ENCODE data around the gene MALT1. TPM values are rescaled to one million over a fixed set of nuclear protein-coding genes. Genes with fewer than 3 reads are reported as not detected.

The MALT1 gene
- total RNA-seq, 1 experiment from 2014 or later: 22.6 TPM

DNA sequence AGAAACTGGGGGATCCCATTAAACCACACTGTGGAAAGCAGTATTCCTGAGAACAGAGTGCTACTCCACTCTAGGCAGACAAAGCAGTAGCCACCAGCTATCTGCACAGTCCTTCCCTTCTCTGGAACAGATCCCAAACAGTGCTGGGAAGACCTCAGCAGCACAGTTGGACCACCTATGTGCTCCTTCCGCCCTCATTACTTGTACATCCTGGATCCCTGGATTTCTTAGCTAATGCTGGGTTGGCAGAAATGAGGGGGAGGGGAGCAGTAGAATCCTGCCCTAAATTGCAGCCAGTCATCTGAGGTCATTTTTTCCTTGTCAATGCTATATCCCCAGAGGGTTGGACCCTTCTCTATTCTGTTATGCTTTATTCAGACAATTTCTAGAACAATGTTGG is 13.8 kb upstream of the MALT1 start:
- H3K27ac Mint-ChIP-seq (ENCODE audit: unreplicated experiment): no peak overlapping the region
- CTCF ChIA-PET: no interaction called here

DNA sequence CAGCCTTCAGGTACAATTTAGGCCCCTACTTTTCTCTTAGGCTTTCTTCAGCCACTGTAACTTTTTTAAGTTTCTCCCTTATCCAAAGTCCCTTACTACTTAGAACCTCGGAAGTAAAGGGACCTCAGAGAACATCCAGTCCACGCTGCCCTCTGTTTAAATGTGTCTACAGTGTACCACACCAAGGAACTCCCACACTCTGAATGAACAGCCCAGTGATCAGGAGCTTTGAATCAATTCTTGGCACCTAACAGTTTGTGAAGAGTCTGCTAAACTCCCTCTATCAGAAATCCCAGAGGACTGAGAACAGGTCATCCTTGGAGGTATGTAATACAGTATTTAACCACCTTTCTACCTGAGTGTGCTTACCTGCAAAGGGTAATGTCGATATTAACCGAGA is 11.6 kb upstream of the MALT1 start:
- TF ChIP-seq, protein P1, sequence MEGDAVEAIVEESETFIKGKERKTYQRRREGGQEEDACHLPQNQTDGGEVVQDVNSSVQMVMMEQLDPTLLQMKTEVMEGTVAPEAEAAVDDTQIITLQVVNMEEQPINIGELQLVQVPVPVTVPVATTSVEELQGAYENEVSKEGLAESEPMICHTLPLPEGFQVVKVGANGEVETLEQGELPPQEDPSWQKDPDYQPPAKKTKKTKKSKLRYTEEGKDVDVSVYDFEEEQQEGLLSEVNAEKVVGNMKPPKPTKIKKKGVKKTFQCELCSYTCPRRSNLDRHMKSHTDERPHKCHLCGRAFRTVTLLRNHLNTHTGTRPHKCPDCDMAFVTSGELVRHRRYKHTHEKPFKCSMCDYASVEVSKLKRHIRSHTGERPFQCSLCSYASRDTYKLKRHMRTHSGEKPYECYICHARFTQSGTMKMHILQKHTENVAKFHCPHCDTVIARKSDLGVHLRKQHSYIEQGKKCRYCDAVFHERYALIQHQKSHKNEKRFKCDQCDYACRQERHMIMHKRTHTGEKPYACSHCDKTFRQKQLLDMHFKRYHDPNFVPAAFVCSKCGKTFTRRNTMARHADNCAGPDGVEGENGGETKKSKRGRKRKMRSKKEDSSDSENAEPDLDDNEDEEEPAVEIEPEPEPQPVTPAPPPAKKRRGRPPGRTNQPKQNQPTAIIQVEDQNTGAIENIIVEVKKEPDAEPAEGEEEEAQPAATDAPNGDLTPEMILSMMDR (IDR thresholded peaks at IDR 0.05; ENCODE audit: insufficient read depth in 1 of 2, low read depth in 1 of 2, low read length in 1 of 2, severe bottlenecking in 1 of 2, unreplicated experiment in 1 of 2): no peak
- no peaks in the 10 kb centered on the region for H3K36me3 ChIP-seq (ENCODE audit: control insufficient read depth, insufficient read depth, low read length)
- peaks cover 9% of the 10 kb centered on the region for H3K4me1 Mint-ChIP-seq (ENCODE audit: low read depth, unreplicated experiment)
- H3K27me3 ChIP-seq (replicated peaks; ENCODE audit: control insufficient read depth, insufficient read depth, low read length): no peaks in the 10 kb centered on the region
- H3K27me3 Mint-ChIP-seq (ENCODE audit: insufficient read depth, unreplicated experiment): no peaks in the 10 kb centered on the region
- BruUV-seq (replicated peaks): no TSS peak
- H3K27ac Mint-ChIP-seq (ENCODE audit: unreplicated experiment): no peak overlapping the region
- no peaks in the 10 kb centered on the region for H3K4me1 ChIP-seq
- no peak for DNase-seq
- H3K9me3 ChIP-seq: no peaks in the 10 kb centered on the region
- H3K4me3 ChIP-seq (ENCODE audit: low read depth, low read length): no peak overlapping the region
- H3K4me3 Mint-ChIP-seq (ENCODE audit: unreplicated experiment): no peak overlapping the region
- POLR2A ChIA-PET: no interaction called here
- CTCF ChIA-PET: no interaction called here
- intact Hi-C loops (cut with micrococcal nuclease; ENCODE audit: unreplicated experiment): loop anchor here (2.0 kb wide), 1 partner anchor 29 kb away; no protein-coding TSS in a partner anchor
- H3K9me3 Mint-ChIP-seq (ENCODE audit: unreplicated experiment): peaks cover 8% of the 10 kb centered on the region
- H3K36me3 Mint-ChIP-seq (ENCODE audit: insufficient read depth, unreplicated experiment): no peaks in the 10 kb centered on the region

More for the DNA sequence above, 13.8 kb upstream of the MALT1 start:
- Mint-ChIP-seq H3K36me3 (ENCODE audit: insufficient read depth, unreplicated experiment) (no peaks in the 10 kb centered on the region), H3K4me3 (ENCODE audit: unreplicated experiment) (no peak overlapping the region), H3K4me1 (ENCODE audit: low read depth, unreplicated experiment) (peaks cover 9% of the 10 kb centered on the region), H3K27me3 (ENCODE audit: insufficient read depth, unreplicated experiment) (no peaks in the 10 kb centered on the region), H3K9me3 (ENCODE audit: unreplicated experiment) (peaks cover 12% of the 10 kb centered on the region)
- DNase-seq: no peak
- Histone ChIP-seq H3K36me3 (ENCODE audit: control insufficient read depth, insufficient read depth, low read length) (no peaks in the 10 kb centered on the region), H3K9me3 (no peaks in the 10 kb centered on the region), H3K27me3 (replicated peaks; ENCODE audit: control insufficient read depth, insufficient read depth, low read length) (no peaks in the 10 kb centered on the region), H3K4me3 (ENCODE audit: low read depth, low read length) (no peak overlapping the region), H3K4me1 (no peaks in the 10 kb centered on the region)
- POLR2A ChIA-PET: interaction anchor here (0.5 kb wide), 2 partner anchors 54 to 662 kb away, joined by 3 read pairs; no protein-coding TSS in a partner anchor
- intact Hi-C loops (cut with micrococcal nuclease; ENCODE audit: unreplicated experiment): no loop called here
- no TSS peak for BruUV-seq (replicated peaks)
- TF ChIP-seq, protein P1 (IDR thresholded peaks at IDR 0.05; ENCODE audit: insufficient read depth in 1 of 2, low read depth in 1 of 2, low read length in 1 of 2, severe bottlenecking in 1 of 2, unreplicated experiment in 1 of 2): no peak

DNA sequence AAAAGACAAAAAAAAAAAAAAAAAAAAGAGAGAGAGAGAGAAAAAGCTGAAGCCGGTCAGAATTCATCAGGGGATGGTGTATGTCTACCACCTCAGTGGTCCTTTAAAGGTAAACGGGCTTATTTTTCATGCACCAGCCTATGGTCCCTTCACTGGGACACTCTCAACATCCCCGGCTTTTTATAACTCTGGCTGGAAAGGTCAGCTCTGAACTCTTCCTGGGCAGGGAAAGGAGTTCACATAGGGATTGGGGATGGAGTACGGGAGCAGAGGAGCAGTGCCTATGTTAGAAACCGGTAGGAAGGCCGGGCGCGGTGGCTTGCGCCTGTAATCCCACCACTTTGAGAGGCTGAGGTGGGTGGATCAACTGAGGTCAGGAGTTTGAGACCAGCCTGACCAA is 10.3 kb upstream of the MALT1 start:
- no peak overlapping the region for H3K27ac Mint-ChIP-seq (ENCODE audit: unreplicated experiment)
- H3K4me3 Mint-ChIP-seq (ENCODE audit: unreplicated experiment): no peak overlapping the region
- BruUV-seq (replicated peaks): no TSS peak
- no peaks in the 10 kb centered on the region for H3K36me3 ChIP-seq (ENCODE audit: control insufficient read depth, insufficient read depth, low read length)
- intact Hi-C loops (cut with micrococcal nuclease; ENCODE audit: unreplicated experiment): loop anchor here (1.0 to 2.0 kb wide), 2 partner anchors 30 to 132 kb away; no protein-coding TSS in a partner anchor
- ChIA-PET CTCF (interaction anchor here (0.6 to 1.3 kb wide), 3 partner anchors 11 to 134 kb away, joined by 3 to 4 read pairs (median 3); partner anchors contain the start of gene MALT1), POLR2A (no interaction called here)
- TF ChIP-seq, protein P1 (IDR thresholded peaks at IDR 0.05; ENCODE audit: insufficient read depth in 1 of 2, low read depth in 1 of 2, low read length in 1 of 2, severe bottlenecking in 1 of 2, unreplicated experiment in 1 of 2): no peak
- no peaks in the 10 kb centered on the region for H3K9me3 Mint-ChIP-seq (ENCODE audit: unreplicated experiment)
- no peaks in the 10 kb centered on the region for H3K27me3 ChIP-seq (replicated peaks; ENCODE audit: control insufficient read depth, insufficient read depth, low read length)
- H3K4me1 Mint-ChIP-seq (ENCODE audit: low read depth, unreplicated experiment): peaks cover 9% of the 10 kb centered on the region
- no peaks in the 10 kb centered on the region for H3K9me3 ChIP-seq
- no peaks in the 10 kb centered on the region for H3K4me1 ChIP-seq
- DNase-seq: no peak
- no peaks in the 10 kb centered on the region for H3K27me3 Mint-ChIP-seq (ENCODE audit: insufficient read depth, unreplicated experiment)
- no peak overlapping the region for H3K4me3 ChIP-seq (ENCODE audit: low read depth, low read length)
- H3K36me3 Mint-ChIP-seq (ENCODE audit: insufficient read depth, unreplicated experiment): peaks cover 5% of the 10 kb centered on the region

Data from Caco-2 (cell line).